Measurements from ENCODE around the gene KCNJ15.

The KCNJ15 gene

DNA sequence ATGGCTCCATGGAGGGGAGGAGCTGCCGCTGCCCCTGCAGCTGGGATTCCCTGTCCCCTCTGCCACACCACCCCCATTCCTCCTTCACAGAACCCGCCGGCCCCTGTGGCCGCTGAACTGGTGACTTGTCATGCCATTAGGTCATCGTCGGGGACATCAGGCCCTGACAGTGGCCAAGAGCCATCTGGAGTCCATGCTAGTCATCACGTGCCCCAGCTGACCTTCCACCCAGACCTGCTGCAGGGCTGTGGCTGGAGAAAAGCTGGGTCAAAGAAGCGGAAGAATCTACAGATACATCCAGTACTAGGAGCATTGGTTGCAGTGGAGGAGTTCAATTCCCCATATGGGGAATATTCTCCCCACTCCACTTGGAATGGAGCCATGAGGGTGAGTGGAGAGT, 78.1 kb downstream of the KCNJ15 start:
- TF ChIP-seq, protein P1, sequence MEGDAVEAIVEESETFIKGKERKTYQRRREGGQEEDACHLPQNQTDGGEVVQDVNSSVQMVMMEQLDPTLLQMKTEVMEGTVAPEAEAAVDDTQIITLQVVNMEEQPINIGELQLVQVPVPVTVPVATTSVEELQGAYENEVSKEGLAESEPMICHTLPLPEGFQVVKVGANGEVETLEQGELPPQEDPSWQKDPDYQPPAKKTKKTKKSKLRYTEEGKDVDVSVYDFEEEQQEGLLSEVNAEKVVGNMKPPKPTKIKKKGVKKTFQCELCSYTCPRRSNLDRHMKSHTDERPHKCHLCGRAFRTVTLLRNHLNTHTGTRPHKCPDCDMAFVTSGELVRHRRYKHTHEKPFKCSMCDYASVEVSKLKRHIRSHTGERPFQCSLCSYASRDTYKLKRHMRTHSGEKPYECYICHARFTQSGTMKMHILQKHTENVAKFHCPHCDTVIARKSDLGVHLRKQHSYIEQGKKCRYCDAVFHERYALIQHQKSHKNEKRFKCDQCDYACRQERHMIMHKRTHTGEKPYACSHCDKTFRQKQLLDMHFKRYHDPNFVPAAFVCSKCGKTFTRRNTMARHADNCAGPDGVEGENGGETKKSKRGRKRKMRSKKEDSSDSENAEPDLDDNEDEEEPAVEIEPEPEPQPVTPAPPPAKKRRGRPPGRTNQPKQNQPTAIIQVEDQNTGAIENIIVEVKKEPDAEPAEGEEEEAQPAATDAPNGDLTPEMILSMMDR (IDR thresholded peaks at IDR 0.05): no peak

DNA sequence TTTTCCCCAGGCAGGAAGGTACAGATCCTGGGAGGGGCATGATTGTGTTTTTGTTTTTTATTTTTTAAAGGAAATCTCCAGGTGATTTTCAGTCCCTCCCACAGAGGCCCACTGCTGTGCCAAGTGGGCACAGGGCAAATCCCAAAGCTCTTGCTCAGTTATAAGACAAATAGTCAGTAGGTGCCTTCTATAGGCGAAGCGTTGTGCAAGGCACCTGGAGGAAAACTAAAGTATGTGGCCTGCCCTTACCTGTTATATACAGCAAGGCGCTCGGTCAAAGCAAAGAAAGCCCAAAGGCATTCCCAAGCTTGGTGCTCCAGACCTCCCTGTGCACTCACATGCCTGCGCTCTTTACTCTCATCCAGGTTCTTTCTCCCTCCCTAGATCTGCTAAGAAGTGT, 81.0 kb downstream of the KCNJ15 start:
- TF ChIP-seq, protein P1 (IDR thresholded peaks at IDR 0.05): no peak

DNA sequence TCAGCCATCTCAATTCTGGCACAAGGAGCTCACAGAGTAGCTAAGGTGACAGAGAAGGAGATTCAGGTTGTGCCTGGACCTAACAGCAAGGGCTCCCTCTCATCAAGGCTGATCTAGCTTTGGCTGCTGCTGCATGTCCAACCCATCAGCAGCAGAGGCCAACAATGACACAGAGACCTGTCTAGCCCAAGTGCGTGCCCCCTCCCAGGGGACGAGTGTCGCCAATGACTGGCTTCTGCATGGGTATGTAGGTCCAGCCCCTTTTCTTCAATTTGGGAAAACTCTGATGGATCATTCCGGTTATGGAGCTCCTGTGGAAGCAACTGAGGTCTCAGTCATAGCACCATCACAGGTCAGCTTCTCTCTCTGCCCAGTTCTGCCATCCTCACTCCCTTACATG, 83.3 kb downstream of the KCNJ15 start:
- TF ChIP-seq, protein P1 (IDR thresholded peaks at IDR 0.05): no peak

DNA sequence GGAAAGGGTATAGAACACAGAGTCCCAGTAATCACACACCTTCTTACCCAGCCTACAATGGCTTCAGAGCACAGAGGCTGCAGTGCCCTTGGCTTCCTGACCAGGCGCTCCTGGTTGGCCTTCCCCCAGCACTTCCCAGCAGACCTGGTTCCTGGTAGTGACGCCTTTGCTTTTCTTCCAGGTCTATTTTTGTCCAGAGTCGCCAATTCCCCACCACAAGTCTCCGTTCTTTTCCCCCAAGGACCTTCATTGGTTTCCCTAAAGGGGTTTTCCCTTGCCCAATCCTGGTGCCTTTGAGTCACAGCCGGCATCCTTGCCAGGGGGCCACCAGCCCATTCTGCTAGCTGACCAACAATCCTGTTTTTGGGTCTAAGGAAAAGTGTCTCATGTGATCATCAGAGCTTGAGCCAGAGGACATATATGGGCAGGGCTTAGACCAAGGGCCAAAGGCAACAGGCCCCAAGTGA, 84.8 kb downstream of the KCNJ15 start:
- TF ChIP-seq, protein P1 (IDR thresholded peaks at IDR 0.05): no peak

DNA sequence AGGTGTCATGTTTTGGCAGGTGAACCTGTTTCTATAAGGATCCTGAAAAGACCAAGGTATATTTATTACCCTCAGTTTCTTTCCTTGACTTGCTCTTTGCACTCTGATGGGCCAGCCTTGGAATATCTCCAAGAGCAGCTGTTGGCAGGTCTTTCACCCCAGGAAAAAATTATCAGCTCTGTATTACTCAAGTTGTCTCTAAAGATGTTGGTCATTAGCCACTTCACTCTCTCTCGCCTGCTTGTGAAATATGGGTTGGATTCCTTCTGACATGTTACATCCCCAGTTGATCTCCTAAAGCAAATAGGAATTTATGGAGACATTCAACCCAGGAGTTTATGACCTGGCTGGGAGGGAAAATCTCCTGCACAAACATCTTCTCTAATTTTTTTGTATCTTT, 85.9 kb downstream of the KCNJ15 start:
- TF ChIP-seq, protein P1 (IDR thresholded peaks at IDR 0.05): no peak

DNA sequence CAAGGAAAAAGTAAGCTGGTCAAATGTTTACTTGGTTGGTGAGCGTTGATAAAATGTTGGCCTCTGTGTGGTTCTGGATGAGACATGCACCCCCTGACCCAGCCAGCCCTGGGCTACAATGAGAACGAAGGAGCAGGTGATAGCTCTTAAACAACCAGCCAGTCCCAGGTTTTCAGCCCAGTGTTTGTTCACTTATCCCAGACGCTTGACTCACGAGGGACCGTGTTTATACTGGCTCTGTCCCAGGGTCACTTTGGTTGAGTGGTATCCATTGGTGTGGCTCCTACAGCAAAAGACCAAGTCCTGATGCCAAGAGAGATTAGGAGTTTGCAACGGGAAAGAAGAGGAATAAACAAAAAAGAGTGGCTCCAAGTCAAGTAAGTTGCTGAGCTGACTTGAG, 86.9 kb downstream of the KCNJ15 start:
- TF ChIP-seq, protein P1 (IDR thresholded peaks at IDR 0.05): no peak

DNA sequence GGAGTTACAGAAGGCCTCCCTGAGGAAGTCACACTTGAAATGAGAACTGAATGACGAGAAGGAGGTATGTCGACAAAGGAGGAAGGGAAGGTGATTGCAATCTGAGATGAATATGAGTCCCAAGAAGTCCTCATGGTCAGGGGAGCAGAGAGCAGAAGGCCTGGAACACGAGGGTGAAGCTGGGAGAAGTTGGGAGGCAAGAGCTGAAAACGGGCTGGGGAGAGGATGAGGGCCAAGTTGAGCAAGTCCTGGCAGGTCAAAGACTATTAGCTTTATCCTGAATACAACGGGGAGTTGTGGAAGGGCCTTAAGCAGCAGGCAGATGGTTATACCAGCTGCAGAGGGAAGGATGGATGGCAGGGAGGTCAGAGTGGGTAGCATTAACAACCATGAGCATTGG, 89.5 kb downstream of the KCNJ15 start:
- TF ChIP-seq, protein P1 (IDR thresholded peaks at IDR 0.05): no peak

DNA sequence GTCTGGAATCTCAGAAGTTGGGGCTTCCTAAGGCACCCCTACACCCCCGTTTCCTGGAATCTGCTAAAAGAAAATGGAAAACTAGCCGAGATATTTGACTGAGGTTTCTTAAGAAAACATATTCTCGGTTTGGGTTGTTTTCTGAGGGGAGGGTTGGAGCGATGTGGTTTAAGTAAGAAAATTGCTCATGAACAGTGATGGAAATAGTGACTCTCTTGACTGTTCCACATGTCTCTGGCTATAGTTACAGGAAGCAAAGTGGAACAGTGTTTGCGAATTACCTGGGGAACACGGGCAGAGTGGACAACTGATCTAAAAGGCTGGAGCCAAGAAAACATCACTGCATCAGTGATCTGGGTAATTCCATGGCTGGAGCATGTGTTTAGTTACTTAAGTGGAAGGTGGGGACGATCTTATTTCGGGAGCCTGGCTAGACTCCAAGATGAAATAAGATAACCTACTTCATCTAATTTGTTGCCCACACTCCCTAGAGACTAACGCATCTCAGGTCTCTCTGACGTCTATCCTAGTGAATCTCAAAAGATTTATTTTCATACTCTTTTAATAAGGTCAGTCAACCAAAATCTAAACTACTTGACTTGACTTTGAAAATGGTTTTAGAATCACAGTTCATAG, 92.4 kb downstream of the KCNJ15 start:
- TF ChIP-seq, protein P1 (IDR thresholded peaks at IDR 0.05): no peak
